Esophagus mucosa (tissue), 1 donor: ENCODE results near the gene OR2T10. TPM values are rescaled to one million over a fixed set of nuclear protein-coding genes. Genes with fewer than 3 reads are reported as not detected.
A peak's percentile ranks its signal among the peaks of the same experiment; 100 is the strongest.
"Not testable (repeated sequence)": the region's sequence is repeated elsewhere in the genome, so short reads cannot be mapped to it uniquely, and the experiment has no call there.

Experiments used
- ATAC-seq: fragments of 200-7000 bp; cut with Tn5 transposase; one replicate; pipeline ENCODE4 v1.9.1; 2020
- total RNA-seq: library from RNA; stranded (reverse); gene quantifications from one replicate; pipeline ENCODE4 v1.2.4, GENCODE V29; 2023
- donor health status: DM: yes; HTN: yes; CAD: no.

The OR2T10 gene, protein sequence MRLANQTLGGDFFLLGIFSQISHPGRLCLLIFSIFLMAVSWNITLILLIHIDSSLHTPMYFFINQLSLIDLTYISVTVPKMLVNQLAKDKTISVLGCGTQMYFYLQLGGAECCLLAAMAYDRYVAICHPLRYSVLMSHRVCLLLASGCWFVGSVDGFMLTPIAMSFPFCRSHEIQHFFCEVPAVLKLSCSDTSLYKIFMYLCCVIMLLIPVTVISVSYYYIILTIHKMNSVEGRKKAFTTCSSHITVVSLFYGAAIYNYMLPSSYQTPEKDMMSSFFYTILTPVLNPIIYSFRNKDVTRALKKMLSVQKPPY
- total RNA-seq = not detected

DNA sequence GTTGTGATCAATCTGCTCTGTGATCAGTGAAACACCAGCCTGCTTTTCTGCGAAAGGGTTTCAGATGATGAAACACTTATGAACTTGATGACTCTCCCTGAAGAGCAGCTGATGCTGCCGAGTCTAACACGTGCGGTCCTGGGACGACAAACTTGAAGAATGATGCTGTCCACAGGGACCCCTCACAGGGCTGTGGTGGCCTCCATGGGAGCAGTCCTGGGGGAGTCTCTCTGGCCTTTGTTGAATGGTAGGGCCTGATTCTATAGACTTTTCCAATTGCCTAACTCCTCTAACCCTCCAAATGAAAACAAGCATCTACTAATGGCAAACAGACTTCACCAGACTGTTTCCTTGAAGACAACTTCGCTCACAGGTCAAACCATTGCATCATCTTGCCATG is at the start of gene OR2T10:
OR2T10 (minus strand) TSS at position 112 of the 400 bp plus-strand sequence. CDS start 3,932 bp downstream, outside the sequence.
- ATAC-seq = no peak

DNA sequence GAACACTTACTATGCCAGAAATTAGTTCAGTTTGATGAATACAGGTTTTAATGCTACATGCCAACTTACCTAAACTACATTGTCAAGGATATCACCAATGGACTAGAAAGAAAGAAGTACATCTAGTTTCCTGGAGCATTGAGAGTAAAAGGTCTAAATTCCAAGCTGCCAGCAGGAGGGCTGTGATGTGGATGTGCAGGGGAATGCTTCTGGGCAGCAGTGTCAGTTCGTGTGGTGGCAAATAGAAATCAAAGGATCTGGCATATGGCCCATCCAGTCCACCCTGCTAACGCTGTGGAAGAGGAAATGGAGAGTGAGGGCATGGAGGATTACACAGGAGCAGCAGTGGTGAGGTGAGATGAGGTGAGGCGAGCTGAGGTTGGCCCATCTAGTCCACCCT is 47.7 kb upstream of the OR2T10 start, which contains the start of gene OR2T35:
OR2T35 (minus strand) TSS at position 101 of the 400 bp plus-strand sequence. CDS start 6,020 bp downstream, outside the sequence.
- ATAC-seq = not testable (repeated sequence)

DNA sequence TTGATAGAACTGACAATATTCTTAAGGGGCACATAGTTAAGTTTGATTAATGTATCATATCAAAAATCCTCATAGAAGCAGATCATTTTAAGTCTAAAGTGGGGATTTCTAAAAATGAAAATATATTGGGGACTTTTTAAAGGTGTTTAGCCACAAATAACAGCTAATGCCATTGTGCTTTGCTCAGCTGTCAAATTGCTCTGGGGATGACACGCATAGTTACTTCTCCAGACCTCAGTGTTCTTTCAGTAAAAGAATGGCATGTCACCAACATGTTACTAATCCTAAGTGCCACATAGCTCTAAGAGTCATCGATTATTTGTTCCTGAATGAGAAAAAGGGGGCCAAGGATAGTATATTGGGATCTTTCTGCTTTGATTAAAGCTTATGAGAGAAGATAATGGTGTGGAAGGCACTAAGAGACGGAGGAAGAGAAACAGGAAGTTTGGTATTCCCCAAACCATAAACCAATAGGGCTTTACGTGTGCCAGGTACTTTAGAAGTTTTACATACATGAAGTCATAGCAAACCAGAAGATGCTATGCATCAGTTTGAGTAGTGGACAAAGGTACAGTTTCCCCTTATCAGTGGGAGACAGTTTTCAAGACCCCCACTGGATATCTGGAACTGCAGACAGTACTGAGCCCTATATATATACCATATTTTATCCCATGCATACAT is 45.6 kb upstream of the OR2T10 start:
- not testable (repeated sequence) for ATAC-seq

DNA sequence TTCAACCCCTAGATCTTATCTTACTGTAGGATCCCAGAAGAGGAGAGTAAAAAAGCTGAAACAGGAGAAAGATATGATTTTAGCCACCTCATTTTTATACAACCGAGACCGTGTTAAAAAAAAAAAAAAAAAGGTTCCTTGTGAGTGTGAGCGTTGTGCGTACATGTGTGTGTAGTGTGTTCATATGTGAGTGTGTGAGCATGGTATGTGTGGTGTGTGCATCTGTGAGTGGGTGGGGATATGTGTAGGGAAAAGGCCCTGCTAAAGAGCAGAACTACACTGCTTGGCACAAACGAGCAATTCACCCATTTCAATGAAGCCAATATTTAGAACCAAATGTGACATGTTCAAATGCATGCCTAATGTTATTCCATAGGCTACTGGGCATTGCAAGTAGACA is 44.1 kb upstream of the OR2T10 start:
- not testable (repeated sequence) for ATAC-seq

DNA sequence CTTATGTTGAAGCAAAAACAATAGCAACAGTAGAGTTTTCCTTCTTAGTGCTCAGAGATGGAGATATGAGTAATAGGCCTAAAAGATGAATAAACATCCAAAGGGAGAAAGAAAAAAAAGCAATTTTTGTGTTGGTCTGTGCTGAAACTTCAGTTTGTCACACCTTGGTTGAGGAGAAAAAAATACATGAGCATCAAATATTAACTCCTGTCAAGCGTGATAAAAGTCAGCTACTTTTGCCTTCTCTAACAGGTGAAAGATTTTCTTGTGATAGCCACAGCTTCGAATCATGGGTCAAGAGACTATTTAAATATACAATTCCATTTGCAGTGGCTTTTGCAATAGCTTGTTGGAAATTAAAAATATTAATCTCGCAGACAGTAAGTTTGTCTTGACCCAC is 43.4 kb upstream of the OR2T10 start:
- not testable (repeated sequence) for ATAC-seq

DNA sequence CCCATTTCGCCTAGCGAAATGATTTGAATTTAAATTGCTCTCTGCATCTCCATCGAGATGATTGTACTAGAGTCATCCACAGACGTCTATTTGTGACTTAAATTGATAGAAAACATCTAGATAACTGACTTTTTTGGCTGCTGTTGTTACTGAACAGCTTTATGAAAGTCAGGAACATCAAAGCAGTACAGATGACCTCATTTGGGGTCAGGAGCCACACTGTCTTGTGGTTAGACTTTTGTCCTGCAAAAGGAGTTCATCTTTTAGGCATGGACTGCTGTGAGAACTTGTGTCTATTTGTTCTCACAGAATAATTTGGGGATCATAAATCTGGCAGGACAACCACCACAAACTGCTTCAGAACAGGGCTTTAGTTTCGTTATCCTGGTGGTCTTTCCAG is 42.2 kb upstream of the OR2T10 start:
- not testable (repeated sequence) for ATAC-seq

DNA sequence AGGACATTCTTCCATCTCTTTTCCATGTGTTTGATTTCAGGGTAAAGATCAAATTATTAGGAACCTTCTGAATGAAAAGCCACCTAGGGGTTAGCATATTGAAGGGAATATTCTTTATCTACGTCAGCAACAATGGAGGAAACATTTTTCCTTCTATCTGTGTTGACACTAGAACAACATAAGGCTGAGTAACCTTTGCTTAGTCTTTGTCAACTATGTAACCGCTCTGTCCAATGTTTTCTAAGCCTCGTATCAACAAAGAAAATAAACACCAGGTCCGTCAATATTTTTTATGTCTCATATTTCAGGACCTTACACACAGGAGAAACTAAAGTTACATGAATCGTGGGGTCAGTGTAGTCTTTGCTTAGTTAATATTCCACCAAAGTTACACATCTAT is 39.1 kb upstream of the OR2T10 start:
- not testable (repeated sequence) for ATAC-seq

DNA sequence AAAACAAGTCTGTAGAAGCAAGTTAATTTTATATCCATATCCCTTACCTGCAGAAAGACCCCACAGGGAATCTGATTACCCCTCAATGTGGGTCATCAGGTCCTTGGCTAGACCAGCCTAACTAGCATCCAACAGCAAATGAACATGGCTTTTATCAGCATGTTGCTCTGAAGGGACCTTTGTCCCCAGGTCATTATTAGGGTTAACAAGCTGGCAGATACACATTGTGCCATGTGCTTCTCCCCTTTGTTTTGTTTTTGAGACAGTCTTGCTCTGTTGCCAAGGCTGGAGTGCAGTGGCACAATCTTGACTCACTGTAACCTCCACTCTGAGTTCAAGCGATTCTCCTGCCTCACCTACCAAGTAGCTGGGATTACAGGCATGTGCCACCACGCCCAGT is 37.5 kb upstream of the OR2T10 start, which contains the start of gene OR2T11:
OR2T11 (minus strand) TSS at position 101 of the 400 bp plus-strand sequence. CDS start 7,963 bp downstream, outside the sequence.
- ATAC-seq = not testable (repeated sequence)

DNA sequence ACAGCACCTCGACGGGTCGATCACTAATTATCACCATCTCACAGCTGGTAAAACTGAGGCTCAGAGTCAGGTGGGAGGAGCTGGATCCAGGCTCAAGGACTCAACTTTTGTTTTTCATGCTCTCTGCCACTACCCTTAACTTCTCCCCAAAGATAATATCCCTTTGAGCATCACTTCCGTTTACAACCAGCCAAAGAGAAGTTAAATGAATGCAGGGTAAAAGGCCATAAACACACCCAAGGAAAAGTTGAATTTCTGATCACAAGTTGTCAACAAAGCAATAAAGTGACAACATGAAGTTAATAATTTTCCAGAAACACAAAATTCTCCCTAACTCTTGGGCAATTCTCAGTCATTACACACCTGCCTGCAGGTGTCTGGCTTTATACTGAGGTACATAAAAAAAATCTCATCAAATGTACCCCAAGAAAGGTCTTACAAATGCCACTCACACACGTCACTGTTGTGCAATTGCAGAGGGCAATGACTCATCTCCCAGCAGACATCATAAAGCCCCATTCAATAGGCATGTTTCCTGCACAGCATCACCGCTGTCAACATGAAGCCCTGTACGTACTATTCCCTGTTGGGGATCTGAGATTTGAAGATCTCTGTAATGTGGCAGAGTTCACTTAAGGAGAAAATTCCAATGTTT is 34.0 kb upstream of the OR2T10 start:
- ATAC-seq = no peak

DNA sequence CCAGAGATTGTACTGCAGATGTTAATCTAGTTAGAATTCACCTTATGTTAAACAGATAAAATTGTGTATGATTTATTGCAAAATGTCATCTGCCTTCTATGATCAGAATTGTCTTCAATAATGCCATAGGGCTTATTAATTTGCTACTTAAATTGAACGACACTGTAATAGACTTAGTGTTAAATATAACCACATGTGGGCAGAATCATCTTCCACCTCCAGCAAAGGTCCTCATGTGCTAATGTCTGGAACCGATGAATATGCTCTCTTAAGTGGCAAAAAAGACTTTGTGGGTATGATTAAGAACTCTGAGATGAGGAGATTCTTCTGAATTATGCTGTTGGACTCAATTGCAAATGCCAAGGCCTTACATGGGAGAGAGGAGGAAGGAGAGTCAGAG is 33.1 kb upstream of the OR2T10 start:
- ATAC-seq = no peak

DNA sequence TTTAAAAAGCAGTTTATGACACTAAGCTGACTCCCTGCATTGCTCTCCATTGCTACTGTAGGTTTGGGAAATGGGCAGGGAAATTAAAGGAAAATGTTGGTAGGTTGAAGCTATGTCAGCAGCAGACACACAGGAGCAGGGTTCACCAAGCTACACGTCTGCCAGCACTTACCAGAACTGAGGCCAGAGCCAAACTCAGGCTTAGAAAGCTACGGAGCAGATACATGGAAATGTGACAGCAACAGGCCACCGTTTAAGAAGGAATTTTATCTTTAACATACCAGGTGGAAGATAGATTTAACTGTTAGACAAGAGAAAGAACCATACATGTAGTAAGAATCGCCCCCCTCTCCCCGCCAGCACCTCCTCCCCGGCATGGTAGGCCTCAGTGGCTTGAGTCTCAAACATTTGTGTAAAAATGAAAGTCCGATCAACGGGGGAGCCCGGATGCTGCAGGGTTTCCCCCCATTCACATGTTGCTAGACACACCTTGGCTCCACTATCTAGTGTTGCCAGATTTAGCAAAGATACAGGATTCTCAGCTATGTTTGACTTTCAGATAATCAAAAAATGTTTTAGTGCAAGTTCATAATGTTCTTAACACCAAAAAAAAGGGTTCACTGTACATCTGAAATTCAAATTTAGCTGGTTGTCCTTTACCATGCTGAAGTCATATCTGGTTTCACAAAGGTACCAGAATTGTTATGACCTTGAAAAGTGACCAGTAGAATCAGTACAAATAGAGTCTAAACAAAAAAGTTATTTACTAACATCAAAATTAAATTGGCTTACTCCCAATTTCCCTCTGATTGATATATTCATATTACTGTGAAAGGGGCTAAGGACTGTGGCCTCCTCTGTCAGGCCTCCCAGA is 30.7 kb upstream of the OR2T10 start:
- ATAC-seq = no peak

DNA sequence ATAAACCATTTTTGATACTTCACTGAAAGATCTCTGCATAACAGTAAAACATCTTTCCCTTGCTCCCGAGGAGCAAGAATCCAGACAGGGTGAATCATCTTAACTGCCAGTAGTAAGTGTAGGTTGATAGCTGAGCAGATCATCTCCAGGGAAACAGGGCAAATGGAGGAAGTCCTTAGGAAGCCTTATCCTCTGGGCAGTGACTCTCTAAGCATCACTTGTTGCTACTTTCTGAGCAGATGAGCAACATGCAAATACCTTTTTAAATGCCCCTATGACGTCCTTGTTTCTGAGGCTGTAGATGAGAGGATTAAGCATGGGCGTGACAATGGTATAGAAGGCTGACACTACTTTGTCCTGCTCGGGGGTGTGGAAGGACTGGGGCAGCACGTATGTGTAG is 28.5 kb upstream of the OR2T10 start:
- no peak for ATAC-seq

DNA sequence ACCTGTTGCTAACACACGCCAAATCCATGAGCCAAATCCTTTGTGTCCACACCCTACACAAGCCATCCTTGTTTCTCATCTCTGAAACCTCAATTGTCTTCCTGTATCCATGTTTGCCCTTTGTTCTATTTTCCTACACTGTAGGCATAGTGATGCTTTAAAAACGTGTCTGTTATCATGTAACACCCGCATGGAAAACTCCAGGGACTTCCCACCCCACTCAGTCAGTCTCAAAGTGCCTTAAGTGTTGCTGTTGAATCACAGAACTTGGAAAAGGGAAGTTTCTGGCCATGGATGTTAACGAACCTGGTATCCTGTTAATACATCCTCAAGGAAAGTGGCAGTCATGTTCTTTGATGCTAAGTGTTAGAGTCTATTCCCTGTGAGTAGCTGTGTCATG is 27.7 kb upstream of the OR2T10 start:
- ATAC-seq = no peak

DNA sequence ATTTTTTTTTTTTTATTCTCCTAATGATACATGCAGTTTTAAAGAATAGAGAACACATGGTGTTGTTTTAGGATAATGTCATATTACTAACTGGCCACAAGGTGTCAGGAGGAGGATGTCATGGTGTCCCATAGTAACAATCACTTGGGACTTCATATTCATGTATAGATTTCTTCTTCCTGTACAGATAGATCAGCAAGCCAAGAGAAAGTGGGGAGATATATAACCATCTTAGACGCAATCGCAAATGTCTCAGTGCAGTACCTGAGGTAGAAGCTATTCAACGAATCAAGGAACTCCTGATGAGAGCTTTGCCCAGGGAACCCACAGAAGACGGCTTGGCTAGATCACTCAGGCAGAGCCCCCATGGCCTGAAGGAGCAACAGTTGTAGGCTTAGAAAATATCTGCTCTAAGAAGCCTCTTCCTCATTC is 25.1 kb upstream of the OR2T10 start:
- peak; percentile 75 for ATAC-seq

DNA sequence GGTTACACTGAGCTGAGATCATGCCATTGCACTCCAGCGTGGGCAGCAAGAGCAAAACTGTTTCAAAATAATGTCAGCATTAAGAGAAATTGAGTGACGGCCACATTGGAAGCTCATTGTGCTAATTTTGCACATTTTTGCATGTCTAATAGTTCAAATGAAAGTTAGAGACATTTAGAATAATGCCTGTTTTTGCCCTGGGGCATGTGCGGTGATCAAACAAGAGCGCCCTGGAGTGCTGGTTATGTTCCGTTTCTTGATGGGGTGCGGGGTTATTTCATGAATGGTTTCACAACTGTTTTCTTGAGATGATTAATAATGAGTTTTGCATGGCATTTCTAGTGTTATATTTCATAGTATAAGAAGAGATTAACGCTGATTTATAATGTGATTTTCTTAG is 24.3 kb upstream of the OR2T10 start:
- no peak for ATAC-seq

DNA sequence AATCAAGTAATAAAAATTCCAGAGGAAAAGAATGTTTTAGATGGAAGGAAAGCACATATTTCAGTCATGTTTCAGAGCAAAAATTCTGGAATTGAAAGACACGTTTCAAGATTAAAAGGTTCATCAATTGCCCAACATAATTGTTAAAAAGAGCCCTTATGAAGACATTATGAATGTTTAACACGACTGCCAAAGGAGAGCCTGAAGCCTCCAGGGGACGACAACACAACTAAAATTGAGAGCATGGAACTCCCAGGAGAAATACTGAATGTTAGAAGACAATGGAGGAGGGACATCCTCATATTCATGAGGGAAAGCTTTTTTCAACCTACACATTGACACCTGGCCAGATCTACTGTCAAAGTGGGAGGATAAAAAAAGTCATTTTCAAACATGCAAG is 21.4 kb upstream of the OR2T10 start:
- ATAC-seq = no peak

DNA sequence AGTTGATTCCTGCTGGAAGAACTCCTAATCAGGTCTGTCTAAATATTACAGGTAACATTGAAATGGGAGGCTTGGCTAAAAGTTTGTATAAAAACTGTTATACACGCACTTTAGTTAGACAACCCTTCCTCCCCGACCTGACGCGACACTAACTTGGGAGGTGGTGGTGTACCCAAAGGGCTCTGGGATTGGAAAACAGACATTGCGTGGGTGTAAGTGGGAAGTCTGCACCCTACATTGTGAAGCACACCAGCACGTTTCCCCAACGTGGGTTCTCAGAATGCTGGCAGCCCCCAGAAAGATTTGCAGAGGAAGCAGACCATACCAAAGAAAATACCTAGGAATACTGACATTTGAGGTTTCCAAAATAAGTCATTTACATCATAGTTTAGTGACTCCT is 20.6 kb upstream of the OR2T10 start:
- ATAC-seq = no peak

DNA sequence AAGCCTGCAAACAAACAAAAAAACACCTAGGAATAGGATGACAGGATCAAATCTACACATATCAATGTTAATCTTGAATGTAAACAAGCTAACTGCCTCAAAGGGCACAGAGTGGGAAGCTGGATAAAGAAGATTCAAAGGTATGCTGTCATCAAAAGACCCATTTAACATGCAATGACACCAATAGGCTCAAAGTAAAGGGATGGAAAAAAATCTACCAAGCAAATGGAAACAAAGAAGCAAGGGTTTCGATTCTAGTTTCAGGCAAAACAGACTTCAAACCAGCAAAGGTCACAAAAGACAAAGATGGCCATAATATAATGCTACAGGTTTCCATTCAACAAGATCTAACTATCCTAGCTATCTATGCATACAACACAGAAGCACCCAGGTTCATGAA is 16.2 kb upstream of the OR2T10 start:
- no peak for ATAC-seq

DNA sequence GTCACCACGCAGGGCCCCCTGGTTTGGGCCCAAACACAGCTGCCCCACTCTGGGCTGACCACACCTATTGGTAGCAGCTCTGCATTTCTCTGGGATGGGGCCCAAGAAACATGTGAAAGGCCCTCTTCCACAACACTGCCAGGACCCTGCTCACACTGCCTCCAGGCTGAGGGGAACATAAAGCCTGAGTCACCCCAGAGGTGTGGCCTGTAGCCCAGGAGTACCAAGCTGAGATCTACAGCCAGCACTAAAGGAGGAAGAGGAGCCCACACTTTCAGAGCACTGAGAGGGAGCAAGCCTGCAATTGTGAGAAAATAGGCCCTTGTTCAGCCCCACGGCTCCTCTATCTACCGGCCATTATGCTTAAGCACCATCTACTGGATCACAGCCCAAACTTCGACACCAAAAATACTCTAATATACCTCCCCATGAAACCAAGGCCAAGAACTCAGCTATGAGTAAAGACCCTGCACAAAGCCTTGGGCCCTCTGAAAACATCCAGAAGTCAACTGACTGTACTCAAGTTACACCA is 14.4 kb upstream of the OR2T10 start:
- no peak for ATAC-seq

DNA sequence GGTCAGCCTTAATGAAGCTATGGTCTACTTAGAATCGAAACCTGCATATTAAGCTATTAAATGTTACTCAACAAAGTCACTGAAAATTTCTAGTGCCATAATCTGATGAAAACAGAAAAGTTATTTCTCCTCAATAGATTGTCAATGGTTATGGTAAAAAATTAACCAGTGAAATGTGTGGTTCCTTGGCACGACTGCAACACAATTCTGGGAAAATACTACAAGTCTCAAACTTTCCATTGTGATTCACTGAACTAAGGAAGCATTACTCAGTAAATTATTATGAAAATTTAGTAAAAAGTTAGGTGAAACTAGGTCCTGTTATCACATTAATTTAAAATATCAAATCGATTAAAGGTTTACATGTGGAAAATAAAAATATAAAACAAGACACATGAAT is 12.8 kb upstream of the OR2T10 start:
- no peak for ATAC-seq

DNA sequence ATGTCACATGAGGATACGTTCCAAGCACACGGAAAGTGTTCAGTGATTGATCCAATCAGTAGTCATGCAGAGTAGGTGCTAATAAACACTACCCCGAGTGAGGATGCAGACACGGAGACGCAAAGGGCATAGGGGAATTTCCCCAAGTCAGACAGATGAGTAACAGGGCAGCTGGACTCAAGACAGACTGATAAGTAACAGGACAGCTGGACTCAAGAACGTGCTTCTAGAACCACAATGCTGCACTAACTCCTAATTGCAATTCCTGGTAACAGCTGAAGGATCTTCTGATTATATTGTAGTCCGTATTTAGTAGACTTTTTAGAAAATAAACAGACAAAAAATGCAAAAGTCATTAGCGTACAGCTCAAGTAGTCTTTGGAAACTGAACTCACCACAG is 1.9 kb upstream of the OR2T10 start:
- ATAC-seq = no peak

DNA sequence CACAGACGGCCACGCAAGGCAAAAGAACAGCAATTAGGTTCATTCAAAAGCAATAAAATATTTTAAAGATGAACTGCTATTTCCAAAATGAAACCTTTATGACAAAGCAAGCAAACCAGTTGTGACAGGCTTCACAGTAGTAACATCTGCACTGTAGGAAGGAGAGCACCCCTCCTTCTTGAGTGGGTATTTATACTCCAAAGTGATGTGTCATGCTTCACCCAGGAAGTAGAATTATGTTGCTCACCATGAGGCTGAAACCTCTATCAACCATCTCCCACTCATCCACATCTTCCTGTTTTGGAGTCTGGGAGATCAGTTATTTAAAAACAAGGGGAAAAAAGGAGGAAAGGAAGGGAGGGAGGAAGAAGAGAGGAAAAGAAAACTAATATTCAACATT is 885 bp downstream of the OR2T10 start:
- ATAC-seq = no peak
